ENCODE measurements around the gene EML1.

GRCh38 chr14:99966912-99967311, 173.7 kb downstream of the EML1 start:
- no peak for TF ChIP-seq CTCF (IDR thresholded peaks at IDR 0.05; ENCODE audit: poor library complexity)
- TF ChIP-seq EZH2 (IDR thresholded peaks at IDR 0.05; ENCODE audit: borderline replicate concordance): no peak
- no peak for TF ChIP-seq EZH2phosphoT487 (IDR thresholded peaks at IDR 0.05; ENCODE audit: low read depth, severe bottlenecking, unreplicated experiment)

Measured in hepatocyte (in vitro differentiated cells).